ENCODE data around the gene CPEB1.

CPEB1 gene

DNA sequence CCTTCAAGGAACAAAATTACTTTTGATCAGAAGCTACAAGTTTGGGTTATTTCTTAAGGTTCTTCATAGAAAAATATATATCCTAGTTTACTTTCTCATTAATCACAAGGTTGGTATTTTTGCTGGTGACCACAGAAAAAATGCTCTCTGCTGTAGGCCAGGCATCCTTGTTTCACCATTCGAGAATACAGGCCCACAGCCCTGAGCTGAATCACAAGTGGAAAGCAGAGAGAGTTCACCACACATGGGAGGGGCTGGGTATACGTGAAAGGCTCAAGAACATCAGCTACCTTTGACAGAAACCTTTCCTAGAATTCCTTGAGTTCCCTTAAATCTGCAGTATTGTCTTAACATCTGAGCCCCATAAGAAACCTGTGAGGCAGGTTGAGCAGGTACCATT is 23.2 kb downstream of the CPEB1 start:
- Histone ChIP-seq H3K9me3 (ENCODE audit: insufficient read depth, low read length) (no peaks in the 10 kb centered on the region), H3F3A (ENCODE audit: insufficient read depth) (no peaks in the 10 kb centered on the region), H3K36me3 (ENCODE audit: low read length) (no peaks in the 10 kb centered on the region), H3K9me2 (replicated peaks; ENCODE audit: insufficient read depth, low read length) (no peaks in the 10 kb centered on the region), H2AFZ (ENCODE audit: low read depth, low read length, severe bottlenecking) (no peak overlapping the region), H3K27me3 (ENCODE audit: low read length) (no peaks in the 10 kb centered on the region; the same call in 1 of the 2 replicates), H3K4me3 (ENCODE audit: insufficient read depth, low read length, poor library complexity, severe bottlenecking) (no peak overlapping the region), H3K27ac (ENCODE audit: low read depth, low read length) (no peak overlapping the region), H3K79me2 (ENCODE audit: insufficient read depth, low read length) (no peaks in the 10 kb centered on the region), H3K4me2 (ENCODE audit: low read depth, low read length, poor library complexity, severe bottlenecking) (no peak overlapping the region), H3K9ac (ENCODE audit: low read length) (no peak overlapping the region), H4K20me1 (ENCODE audit: low read depth, low read length) (no peaks in the 10 kb centered on the region)
- no peak for TF ChIP-seq CTCF (IDR thresholded peaks at IDR 0.05; ENCODE audit: insufficient read depth, low read length, poor library complexity, severe bottlenecking)
- TF ChIP-seq EZH2phosphoT487 (conservative IDR thresholded peaks at IDR 0.05; ENCODE audit: low read length), result no peak

DNA sequence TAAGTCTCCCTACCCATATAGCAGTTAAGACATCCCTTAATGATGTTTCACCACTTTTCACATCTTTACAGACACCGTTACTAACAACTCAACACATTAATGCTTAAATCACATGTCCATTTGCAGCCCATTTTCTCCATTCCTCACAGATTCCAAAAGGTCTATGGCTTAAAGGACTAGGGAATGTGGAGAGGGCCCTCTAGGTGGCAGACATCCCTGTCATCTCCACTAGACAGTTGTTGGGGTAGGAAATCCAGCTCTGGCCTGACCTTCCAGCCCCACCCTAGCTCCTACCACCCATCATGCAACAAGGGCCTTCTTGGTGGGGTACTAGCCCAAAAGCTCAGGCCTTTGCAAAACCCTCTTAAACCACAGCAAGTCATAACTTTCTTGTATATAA is 25.2 kb downstream of the CPEB1 start:
- Histone ChIP-seq H3K9me2 (replicated peaks; ENCODE audit: insufficient read depth, low read length) (no peaks in the 10 kb centered on the region), H2AFZ (ENCODE audit: low read depth, low read length, severe bottlenecking) (no peak overlapping the region), H4K20me1 (ENCODE audit: low read depth, low read length) (no peaks in the 10 kb centered on the region), H3K27me3 (ENCODE audit: low read length) (no peaks in the 10 kb centered on the region; the same call in 1 of the 2 replicates), H3K4me2 (ENCODE audit: low read depth, low read length, poor library complexity, severe bottlenecking) (no peak overlapping the region), H3K79me2 (ENCODE audit: insufficient read depth, low read length) (no peaks in the 10 kb centered on the region), H3K9ac (ENCODE audit: low read length) (no peak overlapping the region), H3K27ac (ENCODE audit: low read depth, low read length) (no peak overlapping the region), H3K36me3 (ENCODE audit: low read length) (no peaks in the 10 kb centered on the region), H3K4me3 (ENCODE audit: insufficient read depth, low read length, poor library complexity, severe bottlenecking) (no peak overlapping the region), H3K9me3 (ENCODE audit: insufficient read depth, low read length) (no peaks in the 10 kb centered on the region), H3F3A (ENCODE audit: insufficient read depth) (no peaks in the 10 kb centered on the region)
- no peak for TF ChIP-seq CTCF (IDR thresholded peaks at IDR 0.05; ENCODE audit: insufficient read depth, low read length, poor library complexity, severe bottlenecking)
- TF ChIP-seq EZH2phosphoT487 (conservative IDR thresholded peaks at IDR 0.05; ENCODE audit: low read length), result no peak

DNA sequence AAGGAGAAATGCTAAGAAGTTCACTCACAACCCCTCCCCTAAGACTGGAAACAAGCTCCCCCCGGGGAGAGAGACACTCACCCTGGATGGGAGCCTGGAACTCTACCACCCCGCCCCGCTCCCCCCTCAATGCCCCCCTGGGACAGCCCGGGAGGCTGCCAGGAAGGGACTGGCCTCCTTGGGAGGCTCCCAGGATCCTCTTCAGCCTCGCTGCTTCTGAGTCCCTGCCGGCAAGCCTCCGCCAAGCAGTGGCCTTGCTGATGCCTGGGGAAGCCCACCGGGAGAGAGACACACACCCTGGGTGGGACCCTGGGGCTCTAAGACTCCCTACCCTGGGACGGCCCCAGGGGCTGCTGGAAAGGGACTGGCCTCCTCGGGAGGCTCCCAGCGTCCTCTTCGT is 33.4 kb downstream of the CPEB1 start:
- H3K27ac ChIP-seq (ENCODE audit: low read depth, low read length), result no peak overlapping the region
- H3K79me2 ChIP-seq (ENCODE audit: insufficient read depth, low read length), result no peaks in the 10 kb centered on the region
- H3K9ac ChIP-seq (ENCODE audit: low read length), result no peak overlapping the region
- H3K9me2 ChIP-seq (replicated peaks; ENCODE audit: insufficient read depth, low read length), result no peaks in the 10 kb centered on the region
- H3K9me3 ChIP-seq (ENCODE audit: insufficient read depth, low read length), result no peaks in the 10 kb centered on the region
- H3K4me2 ChIP-seq (ENCODE audit: low read depth, low read length, poor library complexity, severe bottlenecking), result no peak overlapping the region
- H3K27me3 ChIP-seq (ENCODE audit: low read length), result no peaks in the 10 kb centered on the region
- no peak overlapping the region for H3K4me3 ChIP-seq (ENCODE audit: insufficient read depth, low read length, poor library complexity, severe bottlenecking)
- no peaks in the 10 kb centered on the region for H3F3A ChIP-seq (ENCODE audit: insufficient read depth)
- no peak overlapping the region for H2AFZ ChIP-seq (ENCODE audit: low read depth, low read length, severe bottlenecking)
- H3K36me3 ChIP-seq (ENCODE audit: low read length), result no peaks in the 10 kb centered on the region
- H4K20me1 ChIP-seq (ENCODE audit: low read depth, low read length), result 0 out of 2 replicates have a peak, but pooled peaks cover 3% of the 10 kb centered on the region
- TF ChIP-seq EZH2phosphoT487 (conservative IDR thresholded peaks at IDR 0.05; ENCODE audit: low read length) (no peak), CTCF (IDR thresholded peaks at IDR 0.05; ENCODE audit: insufficient read depth, low read length, poor library complexity, severe bottlenecking) (no peak)

All from SU-DHL-6 (cell line).